CD14-positive monocyte (primary cell): ENCODE results near the gene ICAM3. TPM values are rescaled to one million over a fixed set of nuclear protein-coding genes. Genes with fewer than 3 reads are reported as not detected.

Experiments used
- DNase-seq, 3 donors: peaks; one replicate each; pipeline ENCODE4 v3.0.0-alpha.2; 2011 to 2022
- H2AFZ ChIP-seq: 2 replicates; pipeline ENCODE4 v1.6.0; 2012; ENCODE audit warnings: mild to moderate bottlenecking, low read depth, low read length, inconsistent platforms; ENCODE audit not compliant: insufficient read depth, poor library complexity, severe bottlenecking
- H3K27ac ChIP-seq, 2 donors: 1 replicate in 1 of 2; 2 replicates in 1 of 2; pipeline ENCODE4 v1.5.1; 2012 to 2013; ENCODE audit warnings: low read length in 2 of 2, control low read depth in 1 of 2, inconsistent platforms in 1 of 2, low read depth in 1 of 2, mild to moderate bottlenecking in 1 of 2
- H3K27me3 ChIP-seq, 2 donors: one replicate each; pipeline versions ENCODE4 v1.6.0 to v1.6.1; 2011 to 2013; ENCODE audit warnings: low read length in 2 of 2; ENCODE audit not compliant: control insufficient read depth in 2 of 2, insufficient read depth in 2 of 2
- H3K36me3 ChIP-seq, 2 donors: replicated peaks in 1 of 2; 1 replicate in 1 of 2; 2 replicates in 1 of 2; pipeline versions ENCODE4 v1.5.1 to v1.6.1; 2012 to 2013; ENCODE audit warnings: low read length in 2 of 2, control low read depth in 1 of 2, inconsistent platforms in 1 of 2, mild to moderate bottlenecking in 1 of 2; ENCODE audit not compliant: insufficient read depth in 2 of 2, control insufficient read depth in 1 of 2
- H3K4me1 ChIP-seq, 2 donors: 1 replicate in 1 of 2; 2 replicates in 1 of 2; pipeline versions ENCODE4 v1.5.1 to v1.6.1; 2012 to 2013; ENCODE audit warnings: low read length in 2 of 2, control low read depth in 1 of 2, inconsistent platforms in 1 of 2, mild to moderate bottlenecking in 1 of 2, moderate library complexity in 1 of 2; ENCODE audit not compliant: insufficient read depth in 2 of 2, control insufficient read depth in 1 of 2
- H3K4me2 ChIP-seq: replicated peaks from 2 replicates; pipeline ENCODE3; 2012; ENCODE audit warnings: low read length, moderate library complexity, mild to moderate bottlenecking; ENCODE audit not compliant: poor library complexity, severe bottlenecking; ENCODE audit errors: extremely low read depth
- H3K4me3 ChIP-seq, 3 experiments: fragments of 200-600 bp in 1 of 3; sonication (generic) in 1 of 3; replicated peaks in 1 of 3; 1 replicate in 2 of 3; 2 replicates in 1 of 3; pipeline ENCODE4 v1.5.1; 2011 to 2013; ENCODE audit warnings: low read length in 3 of 3, mild to moderate bottlenecking in 3 of 3, control low read depth in 2 of 3, low read depth in 2 of 3, inconsistent platforms in 1 of 3, moderate library complexity in 1 of 3
- H3K79me2 ChIP-seq: 2 replicates; pipeline ENCODE4 v1.6.0; 2012; ENCODE audit warnings: mild to moderate bottlenecking, control low read depth, inconsistent platforms, low read length, moderate library complexity; ENCODE audit not compliant: insufficient read depth
- H3K9ac ChIP-seq: 2 replicates; pipeline ENCODE4 v1.6.0; 2017; ENCODE audit warnings: low read length, mild to moderate bottlenecking; ENCODE audit not compliant: insufficient read depth, poor library complexity, severe bottlenecking
- H3K9me3 ChIP-seq, 2 donors: replicated peaks in 1 of 2; 1 replicate in 1 of 2; 2 replicates in 1 of 2; pipeline versions ENCODE4 v1.5.1 to v1.6.1; 2012 to 2013; ENCODE audit warnings: low read length in 2 of 2, control low read depth in 1 of 2; ENCODE audit not compliant: control insufficient read depth in 1 of 2, insufficient read depth in 1 of 2
- H4K20me1 ChIP-seq: 2 replicates; pipeline ENCODE4 v1.6.0; 2012; ENCODE audit warnings: mild to moderate bottlenecking, low read length, control low read depth, moderate library complexity; ENCODE audit not compliant: insufficient read depth
- H3K27ac Mint-ChIP-seq, 7 donors: one replicate each; pipeline ENCODE4 v1.8.0; 2020; ENCODE audit warnings: mild to moderate bottlenecking in 7 of 7, mixed read lengths in 7 of 7, moderate library complexity in 6 of 7, inconsistent platforms in 2 of 7
- H3K27me3 Mint-ChIP-seq, 3 donors: one replicate each; pipeline ENCODE4 v1.8.0; 2021 to 2022; ENCODE audit warnings: low read depth in 3 of 3, mild to moderate bottlenecking in 3 of 3, mixed read lengths in 3 of 3, moderate library complexity in 3 of 3, inconsistent platforms in 1 of 3
- H3K36me3 Mint-ChIP-seq, 2 donors: one replicate each; pipeline ENCODE4 v1.8.0; 2020; ENCODE audit warnings: mixed read lengths in 2 of 2, inconsistent platforms in 1 of 2, mild to moderate bottlenecking in 1 of 2
- H3K4me1 Mint-ChIP-seq: one replicate; pipeline ENCODE4 v1.8.0; 2020; ENCODE audit warnings: mild to moderate bottlenecking, mixed read lengths
- H3K4me3 Mint-ChIP-seq, 2 donors: one replicate each; pipeline ENCODE4 v1.8.0; 2020; ENCODE audit warnings: mild to moderate bottlenecking in 2 of 2, mixed read lengths in 2 of 2, moderate library complexity in 1 of 2
- H3K9me3 Mint-ChIP-seq, 7 donors: one replicate each; pipeline ENCODE4 v1.8.0; 2020 to 2022; ENCODE audit warnings: mixed read lengths in 7 of 7, mild to moderate bottlenecking in 6 of 7, moderate library complexity in 6 of 7, inconsistent platforms in 2 of 7
- CTCF ChIP-seq: fragments of 200-600 bp; IDR thresholded peaks from one replicate; pipeline ENCODE4 v1.8.0; 2022; ENCODE audit warnings: antibody characterized with exemption, mild to moderate bottlenecking
- WGBS: methylation state at CpG from one replicate; pipeline ENCODE4 v1.1.5; 2013; ENCODE audit warnings: missing lambda C conversion rate; ENCODE audit not compliant: insufficient coverage; 5-methylcytosine and 5-hydroxymethylcytosine counted together
- intact Hi-C, 2 donors: fragments of 100-400 bp; cut with micrococcal nuclease; formaldehyde crosslinking; loops; one replicate each; pipeline versions ENCODE4 v1.15.0 to v1.15.1; 2023
- polyA plus RNA-seq, 3 donors: library from polyadenylated mRNA; depleted of rRNA in 1 of 3; unstranded in 2 of 3; stranded (reverse) in 1 of 3; fragments of 300-500 nt in 2 of 3; fragments of >200 nt in 1 of 3; fragmentation: Illumina TruSeq in 2 of 3; gene quantifications; 1 replicate in 2 of 3; 2 replicates in 1 of 3; pipeline ENCODE4 v1.2.3, GENCODE V29; 2012 to 2021

Gene ICAM3
- polyA plus RNA-seq, 3 donors, result 189 to 234 (median 198) TPM

GRCh38 chr19:10290357-10290875 is 49.0 kb downstream of the ICAM3 start:
- peak overlapping the region; percentile 73 for H2AFZ ChIP-seq
- H3K27me3 ChIP-seq, result peaks cover 32 to 78% of the 10 kb centered on the region in 2 donors
- Mint-ChIP-seq H3K27me3 (peaks cover 69 to 84% (median 82%) of the 10 kb centered on the region in 3 donors), H3K9me3 (peaks cover 0 to 48% (median 31%) of the 10 kb centered on the region in 7 donors), H3K4me1 (peaks cover 87% of the 10 kb centered on the region), H3K4me3 (peak overlapping the region; percentile 75 to 94), H3K36me3 (peaks cover 21 to 33% of the 10 kb centered on the region in 2 donors), H3K27ac (peak overlapping the region in 5 of 7 donors; percentile 17 to 78 (median 64))
- peak in 1 of 3 donors; percentile 35 for DNase-seq
- intact Hi-C loops, result no loop called here
- under 1% methylated on average over 30 of the region's 30 CpGs for WGBS
- H3K79me2 ChIP-seq, result no peaks in the 10 kb centered on the region
- peaks cover 8% of the 10 kb centered on the region in 2 donors for H3K36me3 ChIP-seq
- peaks cover 6 to 22% of the 10 kb centered on the region in 2 donors for H3K9me3 ChIP-seq
- peak overlapping the region in 2 of 3 experiments; percentile 29 to 74 for H3K4me3 ChIP-seq
- peak overlapping the region; percentile 33 for H3K9ac ChIP-seq
- TF ChIP-seq CTCF, result no peak
- peaks cover 97% of the 10 kb centered on the region in 2 donors for H3K4me1 ChIP-seq
- no peak overlapping the region for H3K27ac ChIP-seq
- peaks cover 22% of the 10 kb centered on the region for H4K20me1 ChIP-seq
- H3K4me2 ChIP-seq, result peak overlapping the region; percentile 78

- Histone ChIP-seq H3K36me3 (peaks cover 13% of the 10 kb centered on the region in 2 donors), H3K79me2 (no peaks in the 10 kb centered on the region), H4K20me1 (peaks cover 27% of the 10 kb centered on the region), H3K9ac (peak within 1 kb of the TSS; percentile 33), H3K27me3 (peaks cover 32 to 74% of the 10 kb centered on the region in 2 donors), H2AFZ (peak within 1 kb of the TSS; percentile 73), H3K4me2 (peak within 1 kb of the TSS; percentile 78), H3K27ac (no peak within 1 kb of the TSS), H3K9me3 (peaks cover 6 to 22% of the 10 kb centered on the region in 2 donors), H3K4me1 (peaks cover 95 to 97% of the 10 kb centered on the region in 2 donors), H3K4me3 (peak within 1 kb of the TSS in 2 of 3 experiments; percentile 29 to 74)
- H3K27ac Mint-ChIP-seq, result peak within 1 kb of the TSS in 6 of 7 donors; percentile 17 to 78 (median 60)
- intact Hi-C loops, result no loop called here
- H3K4me1 Mint-ChIP-seq, result peaks cover 89% of the 10 kb centered on the region
- peaks cover 26 to 38% of the 10 kb centered on the region in 2 donors for H3K36me3 Mint-ChIP-seq
- peak within 1 kb of the TSS; percentile 75 to 94 for H3K4me3 Mint-ChIP-seq
- under 1% methylated on average over 40 of the region's 45 CpGs for WGBS
- H3K9me3 Mint-ChIP-seq, result peaks cover 0 to 48% (median 31%) of the 10 kb centered on the region in 7 donors
- H3K27me3 Mint-ChIP-seq, result peaks cover 64 to 79% (median 77%) of the 10 kb centered on the region in 3 donors
- DNase-seq, result peak in 1 of 3 donors; percentile 15
- no peak for TF ChIP-seq CTCF
Measured at GRCh38 chr19:10289836-10290356, 49.5 kb downstream of the ICAM3 start, which contains the start of gene ICAM5. Gene ICAM5 (plus strand): TSS chr19:10289952. CDS start chr19:10290044, 92 bp downstream.
